Esophagus squamous epithelium (tissue), 4 donors: ENCODE measurements around the gene PDE7B.

Experiments used
- CTCF ChIP-seq, 6 experiments: fragments of 450-650 bp in 4 of 6; fragments of 200-600 bp in 2 of 6; sonication (generic) in 2 of 6; IDR thresholded peaks; one replicate each; pipeline ENCODE4 v1.5.1; 2016 to 2019; ENCODE audit warnings: antibody characterized with exemption in 6 of 6, mild to moderate bottlenecking in 4 of 6, moderate library complexity in 4 of 6
- POLR2A ChIP-seq, 4 donors: fragments of 450-650 bp; IDR thresholded peaks; one replicate each; pipeline ENCODE4 v1.6.1; 2017; ENCODE audit warnings: antibody characterized with exemption in 4 of 4, mild to moderate bottlenecking in 4 of 4, moderate library complexity in 3 of 4

GRCh38 chr6:136216503-136217401 lies 365.3 kb downstream of the PDE7B start:
- TF ChIP-seq POLR2A (IDR thresholded peaks at IDR 0.05) (no peak), CTCF (IDR thresholded peaks at IDR 0.05) (no peak)
